HepG2 (cell line): ENCODE data around the gene TMEM135. TPM values are rescaled to one million over a fixed set of nuclear protein-coding genes. Genes with fewer than 3 reads are reported as not detected.

Experiments
- BCL6 ChIP-seq: IDR thresholded peaks from 2 replicates; pipeline ENCODE4 v1.6.1; 2016; ENCODE audit warnings: missing genetic modification reagents, missing compliant biosample characterization
- CAMTA2 ChIP-seq: sonication (generic); formaldehyde crosslinking; IDR thresholded peaks from 2 replicates; pipeline ENCODE4 v1.4.0; 2020; ENCODE audit warnings: mild to moderate bottlenecking, missing genetic modification reagents, borderline replicate concordance
- CEBPZ ChIP-seq: IDR thresholded peaks from 2 replicates; pipeline ENCODE4 v1.6.1; 2012; ENCODE audit warnings: low read length, improper control_type of control experiment
- LCORL ChIP-seq, 2 experiments: fragments of 450-650 bp in 1 of 2; sonication (generic) in 1 of 2; formaldehyde crosslinking in 1 of 2; IDR thresholded peaks; 2 replicates each; pipeline versions ENCODE4 v1.5.0 to v1.6.1; 2017 to 2020; ENCODE audit warnings: antibody characterized with exemption in 1 of 2, missing genetic modification reagents in 1 of 2
- NFE2 ChIP-seq: sonication (generic); formaldehyde crosslinking; IDR thresholded peaks from 2 replicates; pipeline ENCODE4 v1.4.0; 2020; ENCODE audit warnings: missing genetic modification reagents
- NFIC ChIP-seq: IDR thresholded peaks from 2 replicates; pipeline ENCODE4 v1.6.1; 2012; ENCODE audit warnings: mild to moderate bottlenecking, low read length, inconsistent platforms
- PAX8 ChIP-seq: sonication (generic); formaldehyde crosslinking; IDR thresholded peaks from 2 replicates; pipeline ENCODE4 v1.8.0; 2022; ENCODE audit warnings: mild to moderate bottlenecking, missing genetic modification reagents, borderline replicate concordance
- RARA ChIP-seq: IDR thresholded peaks from 2 replicates; pipeline ENCODE4 v1.6.1; 2016; ENCODE audit warnings: missing genetic modification reagents, missing compliant biosample characterization
- SAFB2 ChIP-seq: sonication (generic); formaldehyde crosslinking; IDR thresholded peaks from 2 replicates; pipeline ENCODE4 v1.5.1; 2020; ENCODE audit warnings: missing genetic modification reagents, low read depth, mild to moderate bottlenecking, borderline replicate concordance
- SETDB1 ChIP-seq: sonication (generic); formaldehyde crosslinking; IDR thresholded peaks from 2 replicates; pipeline ENCODE4 v1.5.1; 2020; ENCODE audit warnings: missing genetic modification reagents, mild to moderate bottlenecking, borderline replicate concordance
- SP2 ChIP-seq: sonication (generic); formaldehyde crosslinking; IDR thresholded peaks from 2 replicates; pipeline ENCODE4 v1.5.1; 2020; ENCODE audit warnings: mild to moderate bottlenecking, missing genetic modification reagents
- TBP ChIP-seq: sonication (generic); formaldehyde crosslinking; IDR thresholded peaks from 2 replicates; pipeline ENCODE4 v1.5.0; 2020; ENCODE audit warnings: missing genetic modification reagents
- THAP11 ChIP-seq: IDR thresholded peaks from 2 replicates; pipeline ENCODE4 v1.6.1; 2016; ENCODE audit warnings: missing biosample characterization, missing genetic modification reagents
- YY1 ChIP-seq: IDR thresholded peaks from 2 replicates; pipeline ENCODE4 v1.6.1; 2011; ENCODE audit warnings: low read length, low read depth, moderate library complexity, mild to moderate bottlenecking; ENCODE audit not compliant: insufficient read depth, insufficient replicate concordance
- ZBTB7B ChIP-seq: sonication (generic); formaldehyde crosslinking; IDR thresholded peaks from 2 replicates; pipeline ENCODE4 v1.4.0; 2020; ENCODE audit warnings: missing genetic modification reagents
- ZNF619 ChIP-seq: sonication (generic); formaldehyde crosslinking; IDR thresholded peaks from 2 replicates; pipeline ENCODE4 v1.4.0; 2020; ENCODE audit warnings: mild to moderate bottlenecking, missing genetic modification reagents
- ZNF83 ChIP-seq: sonication (generic); formaldehyde crosslinking; IDR thresholded peaks from 2 replicates; pipeline ENCODE4 v1.4.0; 2020; ENCODE audit warnings: missing genetic modification reagents, mild to moderate bottlenecking, borderline replicate concordance
- ZSCAN12 ChIP-seq: sonication (generic); formaldehyde crosslinking; IDR thresholded peaks from 2 replicates; pipeline ENCODE4 v1.9.0; 2021; ENCODE audit warnings: mild to moderate bottlenecking, missing genetic modification reagents
- polyA plus RNA-seq, 8 experiments: library from polyadenylated mRNA; depleted of rRNA in 3 of 8; stranded (reverse) in 7 of 8; unstranded in 1 of 8; fragments of >200 nt; fragmentation: Illumina TruSeq in 4 of 8; extraction: Trizol in 4 of 8; gene quantifications; 2 replicates each; pipeline versions ENCODE4 v1.2.1 to v1.2.3, GENCODE V29; 2011 to 2016; ENCODE audit warnings: low read depth in 4 of 8, missing spikeins in 1 of 8, mixed read lengths in 1 of 8; ENCODE audit not compliant: insufficient read depth in 1 of 8
- total RNA-seq, 5 experiments: library from RNA; depleted of rRNA; stranded (reverse); fragments of >200 nt; fragmentation: Illumina TruSeq; extraction: Trizol; gene quantifications; 2 replicates each; pipeline ENCODE4 v1.2.3, GENCODE V29; 2016; ENCODE audit warnings: low read depth in 1 of 5
- TF ChIP-seq, protein P1 (sequence below): IDR thresholded peaks from 2 replicates; pipeline ENCODE4 v1.6.1; 2016
- TF ChIP-seq, protein P2 (sequence below): sonication (generic); formaldehyde crosslinking; IDR thresholded peaks from 2 replicates; pipeline ENCODE4 v1.5.1; 2020; ENCODE audit warnings: mild to moderate bottlenecking, missing genetic modification reagents, moderate library complexity

TMEM135 gene
- total and polyA plus RNA-seq, 2 of the 13 experiments (the other 11 are each of a cell fraction or from before 2014, with no cell fraction given) = 36.6 to 88.9 TPM

DNA sequence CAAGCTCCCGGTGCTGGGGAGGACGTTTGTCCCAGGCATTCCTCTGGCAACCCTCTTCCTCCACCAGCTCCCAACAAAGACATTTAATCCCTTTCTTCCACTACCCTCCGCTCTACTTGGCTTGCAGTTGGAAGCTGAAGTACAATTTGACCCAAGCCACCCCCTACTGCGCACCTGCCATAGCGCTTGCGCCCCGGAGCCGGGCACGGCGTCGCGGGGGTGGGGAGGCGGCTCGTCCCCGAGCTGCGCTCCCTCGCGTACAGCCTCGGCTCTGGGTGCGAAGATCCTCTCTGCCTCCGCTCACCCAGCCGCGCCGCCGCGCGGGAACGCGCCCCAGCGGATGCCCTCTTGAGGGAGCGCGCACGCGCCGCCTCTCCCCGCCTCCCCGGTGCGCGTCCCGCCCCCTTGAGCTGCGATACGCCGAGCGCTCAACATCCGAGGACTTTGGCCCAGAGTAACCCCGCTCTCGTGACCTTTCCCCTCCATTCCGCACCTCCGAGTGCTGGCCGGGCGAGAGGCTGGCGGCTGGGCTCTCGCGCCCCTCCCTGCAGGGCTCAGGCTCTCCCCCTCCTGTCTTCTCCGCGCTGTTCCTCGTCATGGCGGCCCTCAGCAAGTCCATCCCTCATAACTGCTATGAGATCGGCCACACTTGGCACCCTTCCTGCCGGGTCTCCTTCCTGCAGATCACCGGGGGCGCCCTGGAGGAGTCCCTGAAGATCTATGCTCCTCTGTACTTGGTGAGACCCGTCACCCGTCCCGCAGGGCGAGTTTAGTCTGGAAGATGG lies at the start of gene TMEM135 (continued):
- TF ChIP-seq CAMTA2 (no peak), SAFB2 (CRISPR knock-in tag) (peak; percentile 98), ZNF83 (CRISPR knock-in tag) (no peak), YY1 (peak; percentile 89), SETDB1 (CRISPR knock-in tag) (no peak), PAX8 (CRISPR knock-in tag) (no peak), TBP (CRISPR knock-in tag) (no peak), NFIC (no peak), BCL6 (CRISPR knock-in tag) (peak; percentile 90), CEBPZ (no peak), ZSCAN12 (CRISPR knock-in tag) (peak; percentile 42; the same call in 1 of the 2 replicates), NFE2 (CRISPR knock-in tag) (no peak; the same call in 1 of the 2 replicates), RARA (CRISPR knock-in tag) (peak; percentile 92), LCORL (IDR thresholded peaks at IDR 0.05) (no peak), LCORL (CRISPR knock-in tag; IDR thresholded peaks at IDR 0.05) (peak; percentile 85), ZNF619 (CRISPR knock-in tag) (peak; percentile 75; the same call in 1 of the 2 replicates), ZBTB7B (CRISPR knock-in tag) (no peak), SP2 (CRISPR knock-in tag) (peak; percentile 62), THAP11 (CRISPR knock-in tag) (peak; percentile 72; the same call in 1 of the 2 replicates)
- TF ChIP-seq, protein P1, sequence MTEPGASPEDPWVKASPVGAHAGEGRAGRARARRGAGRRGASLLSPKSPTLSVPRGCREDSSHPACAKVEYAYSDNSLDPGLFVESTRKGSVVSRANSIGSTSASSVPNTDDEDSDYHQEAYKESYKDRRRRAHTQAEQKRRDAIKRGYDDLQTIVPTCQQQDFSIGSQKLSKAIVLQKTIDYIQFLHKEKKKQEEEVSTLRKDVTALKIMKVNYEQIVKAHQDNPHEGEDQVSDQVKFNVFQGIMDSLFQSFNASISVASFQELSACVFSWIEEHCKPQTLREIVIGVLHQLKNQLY (CRISPR knock-in tag) = peak; percentile 71; the same call in 1 of the 2 replicates
- TF ChIP-seq, protein P2, sequence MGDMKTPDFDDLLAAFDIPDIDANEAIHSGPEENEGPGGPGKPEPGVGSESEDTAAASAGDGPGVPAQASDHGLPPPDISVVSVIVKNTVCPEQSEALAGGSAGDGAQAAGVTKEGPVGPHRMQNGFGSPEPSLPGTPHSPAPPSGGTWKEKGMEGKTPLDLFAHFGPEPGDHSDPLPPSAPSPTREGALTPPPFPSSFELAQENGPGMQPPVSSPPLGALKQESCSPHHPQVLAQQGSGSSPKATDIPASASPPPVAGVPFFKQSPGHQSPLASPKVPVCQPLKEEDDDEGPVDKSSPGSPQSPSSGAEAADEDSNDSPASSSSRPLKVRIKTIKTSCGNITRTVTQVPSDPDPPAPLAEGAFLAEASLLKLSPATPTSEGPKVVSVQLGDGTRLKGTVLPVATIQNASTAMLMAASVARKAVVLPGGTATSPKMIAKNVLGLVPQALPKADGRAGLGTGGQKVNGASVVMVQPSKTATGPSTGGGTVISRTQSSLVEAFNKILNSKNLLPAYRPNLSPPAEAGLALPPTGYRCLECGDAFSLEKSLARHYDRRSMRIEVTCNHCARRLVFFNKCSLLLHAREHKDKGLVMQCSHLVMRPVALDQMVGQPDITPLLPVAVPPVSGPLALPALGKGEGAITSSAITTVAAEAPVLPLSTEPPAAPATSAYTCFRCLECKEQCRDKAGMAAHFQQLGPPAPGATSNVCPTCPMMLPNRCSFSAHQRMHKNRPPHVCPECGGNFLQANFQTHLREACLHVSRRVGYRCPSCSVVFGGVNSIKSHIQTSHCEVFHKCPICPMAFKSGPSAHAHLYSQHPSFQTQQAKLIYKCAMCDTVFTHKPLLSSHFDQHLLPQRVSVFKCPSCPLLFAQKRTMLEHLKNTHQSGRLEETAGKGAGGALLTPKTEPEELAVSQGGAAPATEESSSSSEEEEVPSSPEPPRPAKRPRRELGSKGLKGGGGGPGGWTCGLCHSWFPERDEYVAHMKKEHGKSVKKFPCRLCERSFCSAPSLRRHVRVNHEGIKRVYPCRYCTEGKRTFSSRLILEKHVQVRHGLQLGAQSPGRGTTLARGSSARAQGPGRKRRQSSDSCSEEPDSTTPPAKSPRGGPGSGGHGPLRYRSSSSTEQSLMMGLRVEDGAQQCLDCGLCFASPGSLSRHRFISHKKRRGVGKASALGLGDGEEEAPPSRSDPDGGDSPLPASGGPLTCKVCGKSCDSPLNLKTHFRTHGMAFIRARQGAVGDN (CRISPR knock-in tag) = peak; percentile 99
